Measurements from ENCODE around the gene LMF2.
"Not testable (repeated sequence)": the region's sequence is repeated elsewhere in the genome, so short reads cannot be mapped to it uniquely, and the experiment has no call there.

The LMF2 gene

DNA sequence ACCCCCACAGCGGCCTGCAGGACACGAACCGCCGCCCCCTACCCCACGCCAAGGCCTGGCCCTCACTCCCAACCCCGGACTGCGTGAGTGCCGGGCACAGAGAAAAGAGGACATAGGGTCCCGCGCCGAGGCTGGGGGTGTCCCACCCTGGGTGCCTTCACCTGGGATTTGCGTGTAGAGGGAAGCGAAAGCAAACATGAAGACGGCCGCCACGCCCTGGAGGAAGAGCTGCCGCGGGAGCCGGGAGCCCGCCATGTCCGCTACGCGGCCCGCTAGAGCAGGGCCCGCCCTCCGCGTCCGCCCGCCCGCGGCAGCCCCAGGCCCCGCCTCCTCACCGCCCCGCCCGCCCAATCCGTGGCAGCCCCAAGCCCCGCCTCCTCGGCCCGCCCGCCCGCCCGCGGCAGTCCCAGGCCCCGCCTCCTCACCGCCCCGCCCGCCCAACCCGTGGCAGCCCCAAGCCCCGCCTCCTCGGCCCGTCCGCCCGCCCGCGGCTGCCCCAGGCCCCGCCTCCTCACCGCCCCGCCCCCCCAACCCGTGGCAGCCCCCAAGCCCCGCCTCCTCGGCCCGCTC, at the start of gene LMF2:
LMF2 (minus strand) TSS at position 282 of the 570 bp plus-strand sequence; CDS start at position 255, 27 bp downstream.
- DNase-seq: peak in 1 of 2 experiments; percentile 91

GRCh38 chr22:50556703-50557102, 49.2 kb upstream of the LMF2 start:
- no peak for DNase-seq

DNA sequence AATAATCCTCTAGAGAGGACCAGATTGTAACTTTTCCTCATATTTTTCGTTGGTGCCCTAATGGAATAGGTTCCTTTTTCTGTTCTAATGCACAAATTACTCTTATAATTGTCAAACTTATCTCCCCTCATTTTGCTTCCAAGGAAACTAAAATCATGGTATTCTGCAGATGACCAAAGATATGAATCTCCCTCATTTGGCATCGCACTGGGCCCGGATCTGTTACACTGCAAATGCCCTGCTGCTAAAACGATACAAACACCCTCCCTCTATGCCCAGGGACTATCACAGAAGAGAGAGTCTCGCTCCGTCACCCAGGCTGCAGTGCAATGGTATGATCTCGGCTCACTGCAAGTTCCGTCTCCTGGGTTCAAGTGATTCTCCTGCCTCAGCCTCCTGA, 45.8 kb upstream of the LMF2 start:
- no peak for DNase-seq

DNA sequence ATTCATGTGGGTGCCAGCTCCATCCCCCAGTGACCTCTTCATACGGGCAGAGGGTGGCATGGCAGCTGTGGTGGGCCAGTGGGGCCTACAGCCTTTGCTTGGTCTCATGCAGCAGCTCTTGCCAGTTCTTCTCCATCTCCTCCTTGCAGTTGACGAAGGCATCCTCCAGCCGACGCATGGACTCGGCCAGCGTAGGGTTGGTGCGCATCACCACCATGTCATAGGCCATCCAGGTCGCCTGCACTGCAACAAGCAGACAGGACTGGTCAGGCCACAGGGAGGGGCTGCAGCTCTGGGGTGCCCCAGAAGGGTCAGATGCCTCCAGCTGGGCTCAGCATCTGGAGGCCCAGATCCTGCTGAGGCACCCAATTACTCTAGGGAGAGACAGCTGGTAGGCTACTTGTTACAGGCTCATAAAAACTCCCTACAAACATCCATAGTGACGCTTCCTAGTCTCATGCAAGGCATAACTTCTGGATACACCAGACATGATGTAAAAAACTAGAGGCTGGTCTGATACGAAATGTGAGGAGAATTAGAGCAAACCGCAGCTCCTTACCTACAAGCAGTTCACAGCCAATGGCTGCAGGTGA, 43.8 kb upstream of the LMF2 start:
- no peak for DNase-seq

DNA sequence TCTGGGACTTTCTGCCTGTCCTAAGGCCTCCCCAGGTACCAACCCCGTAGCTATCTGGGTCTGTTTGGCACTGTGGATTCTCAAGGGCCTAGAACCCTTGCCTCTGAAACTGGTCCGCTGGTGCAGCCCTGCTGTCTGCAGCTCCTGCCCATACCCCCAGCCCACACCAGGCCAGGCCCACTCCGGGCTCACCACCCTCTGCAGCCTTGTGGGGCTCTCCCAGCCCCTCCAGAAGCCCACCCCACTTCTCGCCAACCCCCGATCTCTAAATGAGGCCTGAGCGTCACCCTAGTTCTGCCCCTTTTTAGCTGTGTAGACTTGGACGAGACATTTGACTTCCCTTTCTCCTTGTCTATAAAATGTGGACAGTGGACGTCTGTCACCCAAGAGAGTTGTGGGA, 42.9 kb upstream of the LMF2 start:
- DNase-seq: no peak

- no peak for DNase-seq
Measured at GRCh38 chr22:50548921-50549790, 41.7 kb upstream of the LMF2 start.

- no peak for DNase-seq
Measured at GRCh38 chr22:50548040-50548920, 40.8 kb upstream of the LMF2 start.

GRCh38 chr22:50547263-50547985, 39.9 kb upstream of the LMF2 start:
- DNase-seq: no peak

GRCh38 chr22:50546326-50547262, 39.1 kb upstream of the LMF2 start:
- no peak for DNase-seq

DNA sequence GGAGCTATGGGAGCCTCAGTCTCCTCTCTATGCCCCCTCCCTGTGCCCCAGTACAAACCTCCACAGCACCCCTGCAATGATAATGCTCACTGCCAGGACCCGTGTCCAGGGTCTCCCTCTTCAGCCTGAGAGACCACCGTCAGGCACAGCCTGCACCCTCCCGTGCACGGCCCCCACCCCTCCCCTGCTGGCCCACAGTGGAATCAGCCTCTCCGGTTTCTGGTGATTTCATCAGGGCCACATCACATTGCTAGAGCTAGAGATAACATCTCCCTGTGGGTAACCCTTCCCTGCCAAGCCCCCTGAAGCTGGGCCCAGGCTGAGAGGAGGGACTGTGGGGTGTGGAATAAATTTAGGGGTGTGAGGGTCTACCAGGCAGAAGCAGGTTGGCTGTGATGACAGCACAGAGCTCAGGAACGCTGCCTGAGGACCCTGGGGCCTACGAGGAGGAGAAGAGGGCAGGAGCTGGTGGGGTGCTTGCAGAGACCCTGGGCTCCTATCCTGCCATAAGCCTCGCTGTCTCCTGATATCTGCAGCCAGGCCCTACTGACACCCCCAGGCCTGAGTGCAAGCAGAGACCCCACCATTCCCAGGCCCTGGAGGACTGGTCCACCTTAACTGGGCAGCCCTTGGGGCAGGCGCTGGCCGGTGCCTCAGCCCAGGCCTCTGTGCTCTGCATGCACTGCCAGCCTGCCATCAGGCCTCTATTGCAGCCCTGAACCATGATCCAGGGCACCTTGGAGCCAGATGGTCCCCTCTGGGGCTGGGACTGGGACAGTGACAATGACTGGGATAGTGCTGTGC, 38.2 kb upstream of the LMF2 start, which contains the start of gene KLHDC7B:
KLHDC7B (plus strand) TSS at position 378 of the 804 bp plus-strand sequence; CDS start at position 723, 345 bp downstream.
- no peak for DNase-seq

DNA sequence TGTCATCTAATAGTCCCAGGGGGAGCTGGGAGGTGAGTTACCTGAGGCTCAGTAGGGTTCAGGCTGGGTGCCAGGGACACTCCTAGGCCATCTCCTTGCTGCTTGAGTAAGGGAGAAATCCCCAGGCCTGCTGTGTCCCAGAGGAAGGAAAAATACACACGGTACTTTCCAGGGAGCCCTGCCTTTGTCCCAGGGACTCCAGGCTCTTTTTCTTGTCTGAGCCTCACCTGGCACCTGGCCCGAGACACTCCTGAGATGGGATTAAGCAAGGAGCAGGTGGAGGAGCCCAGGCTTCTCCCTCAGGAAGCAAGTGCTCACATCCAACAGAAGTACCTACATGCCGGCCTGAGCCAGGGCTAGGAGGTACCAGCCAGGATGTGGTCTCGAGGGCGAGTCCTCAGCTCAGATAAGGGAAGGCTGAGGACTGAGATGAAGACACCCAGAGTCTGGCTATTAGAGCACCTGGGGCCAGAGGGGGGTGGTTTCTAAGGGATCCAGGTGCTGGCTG, 37.3 kb upstream of the LMF2 start:
- DNase-seq: no peak

DNA sequence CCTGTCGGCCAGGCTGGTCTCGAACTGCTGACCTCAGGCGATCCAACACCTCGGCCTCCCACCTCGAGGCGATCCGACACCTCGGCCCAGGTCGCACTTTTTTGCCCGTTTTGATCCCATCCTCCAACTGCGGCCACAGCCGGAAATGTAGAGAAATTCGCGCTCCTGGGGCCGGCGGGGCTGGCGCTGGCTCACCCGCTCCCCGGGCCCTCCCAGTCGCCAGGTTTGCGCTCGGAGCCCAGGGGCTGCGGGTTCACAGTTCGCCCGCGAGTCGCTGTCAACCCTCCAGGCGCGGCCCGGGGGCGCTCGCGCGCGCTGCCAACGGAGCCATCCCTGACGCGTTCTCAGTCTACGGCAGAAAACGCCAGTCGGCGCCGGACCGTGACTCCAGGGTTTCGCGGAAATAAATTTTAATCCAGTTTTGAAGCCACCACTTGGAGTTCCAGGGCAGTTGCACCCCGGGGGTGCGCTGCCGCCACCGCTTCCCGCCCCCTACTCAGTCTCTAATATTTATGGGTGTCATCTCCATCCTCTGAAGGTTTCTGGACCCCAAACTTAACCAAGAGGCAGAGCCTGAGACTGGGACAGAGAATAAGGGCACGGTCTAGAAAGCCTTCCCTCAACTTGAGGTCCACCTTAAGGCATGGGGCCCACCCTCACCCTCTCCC, 36.7 kb upstream of the LMF2 start:
- DNase-seq: no peak

DNA sequence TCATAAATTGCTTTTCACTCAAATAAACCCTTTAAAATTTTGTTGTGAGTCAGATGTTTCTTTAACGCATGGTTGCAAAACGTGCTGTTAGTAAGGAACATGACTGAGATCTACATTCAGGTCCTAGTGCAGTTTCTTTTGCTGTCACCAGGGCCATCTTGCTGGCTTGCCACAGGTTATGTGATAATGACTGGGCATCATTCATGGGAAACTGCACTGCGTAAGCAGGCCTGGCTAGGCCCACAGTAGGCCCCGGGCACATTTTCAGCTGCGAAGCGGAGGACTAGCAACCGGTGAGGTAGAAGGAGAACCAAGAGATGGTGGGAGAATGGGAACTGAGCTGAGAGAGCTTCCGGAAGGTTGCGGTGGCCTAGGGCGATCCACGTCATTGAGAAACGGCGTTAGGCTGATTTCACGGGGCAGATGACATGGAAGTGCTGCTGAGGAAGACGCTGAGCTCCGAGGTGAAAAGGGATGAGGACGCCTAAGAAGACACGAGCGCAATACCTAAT, 35.0 kb upstream of the LMF2 start:
- DNase-seq: no peak

DNA sequence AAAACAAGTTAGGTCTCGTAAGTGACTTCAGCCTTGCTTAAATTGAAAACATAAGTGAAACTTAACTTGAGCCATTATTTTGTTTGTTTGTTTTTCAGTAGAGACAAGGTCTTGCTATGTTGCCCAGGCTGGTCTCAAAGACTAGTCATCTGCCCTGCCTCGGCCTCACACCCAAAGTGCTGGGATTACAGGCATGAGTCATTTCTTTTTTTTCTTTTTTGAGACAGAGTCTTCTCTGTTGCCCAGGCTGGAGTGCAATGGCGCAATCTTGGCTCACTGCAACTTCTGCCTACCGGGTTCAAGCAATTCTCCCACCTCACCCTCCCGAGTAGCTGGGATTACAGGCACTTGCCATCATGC, 34.1 kb upstream of the LMF2 start:
- DNase-seq: not testable (repeated sequence)

GRCh38 chr22:50540381-50540780, 32.9 kb upstream of the LMF2 start:
- no peak for DNase-seq

DNA sequence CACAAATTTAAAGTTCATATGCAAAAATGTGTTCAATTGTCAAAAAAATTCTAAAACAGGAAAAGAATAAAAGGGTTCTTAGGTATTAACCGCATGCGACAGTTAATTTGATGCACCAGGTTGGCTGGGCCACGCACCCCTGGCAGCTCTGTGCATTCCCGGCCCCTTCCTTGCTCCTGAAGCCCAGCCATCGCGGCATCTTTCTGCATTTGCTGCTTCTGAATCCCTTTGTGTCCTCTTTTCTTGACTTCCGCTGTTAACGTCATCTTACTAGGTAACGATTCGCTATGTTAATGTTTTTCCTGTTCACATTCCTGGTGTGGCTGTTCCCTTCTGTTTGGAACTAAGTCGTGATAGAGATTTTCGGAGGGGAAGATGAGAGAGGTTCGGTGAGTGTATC, 30.3 kb upstream of the LMF2 start:
- DNase-seq: no peak

GRCh38 chr22:50536226-50536625, 28.7 kb upstream of the LMF2 start:
- DNase-seq: no peak

DNA sequence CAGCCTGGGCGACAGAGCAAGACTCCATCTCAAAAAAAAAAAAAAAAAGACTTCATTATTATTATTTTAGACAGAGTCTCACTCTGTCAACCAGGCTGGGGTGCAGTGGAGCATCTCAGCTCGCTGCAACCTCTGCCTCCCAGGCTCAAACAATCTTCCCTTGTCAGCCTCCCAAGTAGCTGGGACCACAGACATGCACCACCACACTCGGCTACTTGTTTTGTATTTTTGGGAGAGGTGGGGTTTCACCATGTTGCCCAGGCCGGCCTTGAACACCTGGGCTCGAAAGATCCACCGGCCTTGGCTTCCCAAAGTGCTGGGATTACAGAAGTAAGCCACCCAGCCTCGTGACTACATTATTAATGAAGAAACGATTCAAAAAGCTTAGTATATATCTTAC, 27.6 kb upstream of the LMF2 start:
- no peak for DNase-seq

All from NCI-H446 (cell line).